Rectal smooth muscle tissue (tissue), 1 donor: ENCODE measurements around the gene PLA2G4E.

Experiments
- H3K27ac ChIP-seq: one replicate; pipeline ENCODE4 v1.7.0; 2013; ENCODE audit warnings: low read depth, low read length, inconsistent platforms
- H3K27me3 ChIP-seq: one replicate; pipeline ENCODE4 v1.7.0; 2013; ENCODE audit warnings: low read length; ENCODE audit not compliant: control insufficient read depth, insufficient read depth
- H3K36me3 ChIP-seq: one replicate; pipeline ENCODE4 v1.7.0; 2013; ENCODE audit warnings: low read length; ENCODE audit not compliant: control insufficient read depth, insufficient read depth
- H3K4me1 ChIP-seq: one replicate; pipeline ENCODE4 v1.7.0; 2013; ENCODE audit warnings: low read length; ENCODE audit not compliant: control insufficient read depth, insufficient read depth
- H3K4me3 ChIP-seq: one replicate; pipeline ENCODE4 v1.7.0; 2013; ENCODE audit warnings: low read length
- H3K9ac ChIP-seq: one replicate; pipeline ENCODE4 v1.7.0; 2013; ENCODE audit warnings: low read length

Gene PLA2G4E

GRCh38 chr15:42031198-42031915 lies 10.5 kb upstream of the PLA2G4E start:
- H3K36me3 ChIP-seq = no peaks in the 10 kb centered on the region
- no peaks in the 10 kb centered on the region for H3K27me3 ChIP-seq
- H3K4me3 ChIP-seq = no peak overlapping the region
- H3K27ac ChIP-seq = no peak overlapping the region
- H3K4me1 ChIP-seq = no peaks in the 10 kb centered on the region
- H3K9ac ChIP-seq = no peak overlapping the region

- H3K9ac ChIP-seq = no peak overlapping the region
- no peaks in the 10 kb centered on the region for H3K36me3 ChIP-seq
- H3K27ac ChIP-seq = no peak overlapping the region
- H3K4me3 ChIP-seq = no peak overlapping the region
- no peaks in the 10 kb centered on the region for H3K27me3 ChIP-seq
- no peaks in the 10 kb centered on the region for H3K4me1 ChIP-seq
These were observed 6.7 kb upstream of the PLA2G4E start for GRCh38 chr15:42027521-42027920.

- Histone ChIP-seq H3K27ac (no peak overlapping the region), H3K36me3 (no peaks in the 10 kb centered on the region), H3K4me3 (no peak overlapping the region), H3K9ac (no peak overlapping the region), H3K27me3 (no peaks in the 10 kb centered on the region), H3K4me1 (no peaks in the 10 kb centered on the region)
These were observed 3.5 kb upstream of the PLA2G4E start for GRCh38 chr15:42024303-42024702.

- Histone ChIP-seq H3K4me1 (no peaks in the 10 kb centered on the region), H3K4me3 (no peak overlapping the region), H3K27ac (no peak overlapping the region), H3K9ac (no peak overlapping the region), H3K36me3 (no peaks in the 10 kb centered on the region), H3K27me3 (no peaks in the 10 kb centered on the region)
These were observed 751 bp upstream of the PLA2G4E start for GRCh38 chr15:42021593-42021992.

GRCh38 chr15:42018306-42019224 lies 2.3 kb downstream of the PLA2G4E start:
- Histone ChIP-seq H3K4me3 (no peak overlapping the region), H3K36me3 (no peaks in the 10 kb centered on the region), H3K27ac (no peak overlapping the region), H3K4me1 (no peaks in the 10 kb centered on the region), H3K27me3 (no peaks in the 10 kb centered on the region), H3K9ac (no peak overlapping the region)

GRCh38 chr15:42016971-42017370 lies 3.9 kb downstream of the PLA2G4E start:
- no peaks in the 10 kb centered on the region for H3K36me3 ChIP-seq
- no peak overlapping the region for H3K27ac ChIP-seq
- H3K4me1 ChIP-seq = no peaks in the 10 kb centered on the region
- H3K9ac ChIP-seq = no peak overlapping the region
- no peak overlapping the region for H3K4me3 ChIP-seq
- no peaks in the 10 kb centered on the region for H3K27me3 ChIP-seq

GRCh38 chr15:42014406-42014805 lies 6.4 kb downstream of the PLA2G4E start:
- no peak overlapping the region for H3K27ac ChIP-seq
- no peak overlapping the region for H3K4me3 ChIP-seq
- no peaks in the 10 kb centered on the region for H3K4me1 ChIP-seq
- no peaks in the 10 kb centered on the region for H3K36me3 ChIP-seq
- no peaks in the 10 kb centered on the region for H3K27me3 ChIP-seq
- no peak overlapping the region for H3K9ac ChIP-seq

GRCh38 chr15:42012928-42013482 lies 7.8 kb downstream of the PLA2G4E start:
- no peaks in the 10 kb centered on the region for H3K4me1 ChIP-seq
- no peak overlapping the region for H3K27ac ChIP-seq
- H3K9ac ChIP-seq = no peak overlapping the region
- no peaks in the 10 kb centered on the region for H3K27me3 ChIP-seq
- H3K4me3 ChIP-seq = no peak overlapping the region
- no peaks in the 10 kb centered on the region for H3K36me3 ChIP-seq

- no peaks in the 10 kb centered on the region for H3K36me3 ChIP-seq
- no peaks in the 10 kb centered on the region for H3K4me1 ChIP-seq
- H3K27me3 ChIP-seq = no peaks in the 10 kb centered on the region
- H3K4me3 ChIP-seq = no peak overlapping the region
- no peak overlapping the region for H3K9ac ChIP-seq
- no peak overlapping the region for H3K27ac ChIP-seq
These were observed 8.6 kb downstream of the PLA2G4E start for GRCh38 chr15:42012241-42012640.

GRCh38 chr15:42011074-42011473 lies 9.8 kb downstream of the PLA2G4E start:
- Histone ChIP-seq H3K4me3 (no peak overlapping the region), H3K9ac (no peak overlapping the region), H3K4me1 (no peaks in the 10 kb centered on the region), H3K27me3 (no peaks in the 10 kb centered on the region), H3K36me3 (no peaks in the 10 kb centered on the region), H3K27ac (no peak overlapping the region)

GRCh38 chr15:42010434-42010833 lies 10.4 kb downstream of the PLA2G4E start:
- H3K36me3 ChIP-seq = no peaks in the 10 kb centered on the region
- no peaks in the 10 kb centered on the region for H3K27me3 ChIP-seq
- no peak overlapping the region for H3K27ac ChIP-seq
- H3K9ac ChIP-seq = no peak overlapping the region
- H3K4me1 ChIP-seq = no peaks in the 10 kb centered on the region
- H3K4me3 ChIP-seq = no peak overlapping the region

GRCh38 chr15:42009474-42009873 lies 11.4 kb downstream of the PLA2G4E start:
- H3K4me1 ChIP-seq = no peaks in the 10 kb centered on the region
- H3K27ac ChIP-seq = no peak overlapping the region
- no peak overlapping the region for H3K9ac ChIP-seq
- no peak overlapping the region for H3K4me3 ChIP-seq
- H3K27me3 ChIP-seq = no peaks in the 10 kb centered on the region
- H3K36me3 ChIP-seq = no peaks in the 10 kb centered on the region
